Mesothelial cell of epicardium (in vitro differentiated cells): ENCODE measurements around the gene AHCY. TPM values are rescaled to one million over a fixed set of nuclear protein-coding genes. Genes with fewer than 3 reads are reported as not detected.
"Not testable (repeated sequence)": the region's sequence is repeated elsewhere in the genome, so short reads cannot be mapped to it uniquely, and the experiment has no call there.

Source experiments
- DNase-seq, 2 experiments: peaks; one replicate each; pipeline ENCODE4 v3.0.0; 2021; ENCODE audit warnings: low spot score in 2 of 2; ENCODE audit not compliant: unreplicated experiment in 2 of 2
- H3K27ac Mint-ChIP-seq: 2 replicates; pipeline ENCODE4 v1.8.0; 2021; ENCODE audit warnings: mixed read lengths
- H3K27me3 Mint-ChIP-seq: 2 replicates; pipeline ENCODE4 v1.8.0; 2021; ENCODE audit warnings: low read depth, mixed read lengths
- H3K36me3 Mint-ChIP-seq: 2 replicates; pipeline ENCODE4 v1.8.0; 2021; ENCODE audit warnings: mixed read lengths
- H3K4me1 Mint-ChIP-seq: 2 replicates; pipeline ENCODE4 v1.8.0; 2021; ENCODE audit warnings: mixed read lengths
- H3K4me3 Mint-ChIP-seq: 2 replicates; pipeline ENCODE4 v1.8.0; 2021; ENCODE audit warnings: mild to moderate bottlenecking, moderate library complexity, mixed read lengths
- H3K9me3 Mint-ChIP-seq: 2 replicates; pipeline ENCODE4 v1.8.0; 2021; ENCODE audit warnings: mixed read lengths
- total RNA-seq: library from RNA; stranded (reverse); gene quantifications from 3 replicates; pipeline ENCODE4 v1.2.1, GENCODE V29; 2021
- TF ChIP-seq, protein P1 (sequence below): fragments of 200-600 bp; sonication (generic); IDR thresholded peaks from one replicate; pipeline ENCODE4 v1.5.0; 2021; ENCODE audit warnings: antibody characterized with exemption; ENCODE audit not compliant: unreplicated experiment

AHCY gene
- total RNA-seq, 1 donor from 2014 or later = 150 TPM

DNA sequence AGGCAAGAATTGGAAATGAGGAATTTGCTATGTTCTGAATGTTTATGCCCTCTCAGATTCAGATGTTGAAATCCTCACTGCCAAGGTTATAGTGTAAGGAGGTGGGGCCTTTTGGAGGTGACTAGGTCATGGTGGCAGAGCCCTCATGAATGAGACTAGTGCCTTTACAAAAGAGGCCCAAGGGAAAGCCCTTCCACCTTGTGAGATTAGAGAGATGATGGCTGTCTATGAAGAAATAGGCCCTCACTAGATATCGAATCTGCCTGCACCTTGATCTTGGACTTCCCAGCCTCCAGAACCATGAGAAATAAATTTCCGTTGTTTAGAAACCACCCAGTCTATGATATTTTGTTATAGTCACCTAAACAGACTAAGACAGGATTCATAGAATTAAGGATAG, 51.5 kb downstream of the AHCY start:
- H3K4me1 Mint-ChIP-seq = peaks cover 10% of the 10 kb centered on the region
- H3K36me3 Mint-ChIP-seq = no peaks in the 10 kb centered on the region
- TF ChIP-seq, protein P1, sequence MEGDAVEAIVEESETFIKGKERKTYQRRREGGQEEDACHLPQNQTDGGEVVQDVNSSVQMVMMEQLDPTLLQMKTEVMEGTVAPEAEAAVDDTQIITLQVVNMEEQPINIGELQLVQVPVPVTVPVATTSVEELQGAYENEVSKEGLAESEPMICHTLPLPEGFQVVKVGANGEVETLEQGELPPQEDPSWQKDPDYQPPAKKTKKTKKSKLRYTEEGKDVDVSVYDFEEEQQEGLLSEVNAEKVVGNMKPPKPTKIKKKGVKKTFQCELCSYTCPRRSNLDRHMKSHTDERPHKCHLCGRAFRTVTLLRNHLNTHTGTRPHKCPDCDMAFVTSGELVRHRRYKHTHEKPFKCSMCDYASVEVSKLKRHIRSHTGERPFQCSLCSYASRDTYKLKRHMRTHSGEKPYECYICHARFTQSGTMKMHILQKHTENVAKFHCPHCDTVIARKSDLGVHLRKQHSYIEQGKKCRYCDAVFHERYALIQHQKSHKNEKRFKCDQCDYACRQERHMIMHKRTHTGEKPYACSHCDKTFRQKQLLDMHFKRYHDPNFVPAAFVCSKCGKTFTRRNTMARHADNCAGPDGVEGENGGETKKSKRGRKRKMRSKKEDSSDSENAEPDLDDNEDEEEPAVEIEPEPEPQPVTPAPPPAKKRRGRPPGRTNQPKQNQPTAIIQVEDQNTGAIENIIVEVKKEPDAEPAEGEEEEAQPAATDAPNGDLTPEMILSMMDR = no peak

DNA sequence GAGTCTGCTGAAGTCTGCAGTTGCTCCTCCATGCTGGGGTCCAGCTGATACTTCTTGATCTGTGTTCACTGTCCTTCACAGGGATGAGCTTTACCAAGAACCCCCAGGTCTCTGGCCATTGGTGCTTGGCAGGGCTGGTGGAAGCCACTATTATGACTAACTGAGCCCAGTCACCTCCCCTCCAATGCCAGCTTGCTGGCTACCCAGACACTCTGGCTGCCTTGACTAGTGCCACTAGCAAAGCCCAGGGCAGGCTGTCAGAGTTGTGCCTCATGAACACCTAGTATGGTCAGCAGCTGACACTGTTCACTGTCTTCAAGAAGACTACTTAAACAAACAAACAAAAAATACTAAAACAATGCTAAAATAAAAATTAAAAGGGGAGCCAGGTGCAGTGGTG, 53.1 kb downstream of the AHCY start:
- H3K4me3 Mint-ChIP-seq = no peak overlapping the region
- TF ChIP-seq, protein P1 = no peak

More for the DNA sequence above, 51.5 kb downstream of the AHCY start:
- H3K9me3 Mint-ChIP-seq = peaks cover 7% of the 10 kb centered on the region
- no peak overlapping the region for H3K27ac Mint-ChIP-seq
- DNase-seq = no peak
- H3K27me3 Mint-ChIP-seq = no peaks in the 10 kb centered on the region
- no peak overlapping the region for H3K4me3 Mint-ChIP-seq

DNA sequence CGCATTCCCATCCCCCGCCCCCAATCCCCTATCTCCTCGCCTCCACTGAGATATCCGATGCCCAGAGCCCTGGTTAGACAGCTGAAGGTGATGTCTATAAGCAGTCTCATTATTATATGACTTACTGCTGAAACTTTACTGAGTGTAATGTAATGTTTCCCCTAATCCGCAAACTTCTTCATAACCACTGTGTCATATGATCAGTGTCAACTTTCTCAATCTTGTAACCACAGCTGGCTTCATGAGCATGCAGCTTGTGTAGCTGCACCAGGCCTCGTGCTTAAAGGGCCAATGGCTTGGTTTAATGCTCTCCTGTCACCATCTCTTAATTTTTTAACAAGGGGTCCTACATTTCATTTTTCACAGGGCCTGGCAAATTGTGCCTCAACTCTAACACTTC, 53.9 kb downstream of the AHCY start:
- DNase-seq = no peak
- no peaks in the 10 kb centered on the region for H3K27me3 Mint-ChIP-seq
- no peak overlapping the region for H3K4me3 Mint-ChIP-seq
- TF ChIP-seq, protein P1 = no peak
- H3K36me3 Mint-ChIP-seq = no peaks in the 10 kb centered on the region
- peaks cover 11% of the 10 kb centered on the region for H3K4me1 Mint-ChIP-seq
- no peak overlapping the region for H3K27ac Mint-ChIP-seq
- peaks cover 7% of the 10 kb centered on the region for H3K9me3 Mint-ChIP-seq

More for the DNA sequence above, 53.1 kb downstream of the AHCY start:
- Mint-ChIP-seq H3K27me3 (no peaks in the 10 kb centered on the region), H3K27ac (no peak overlapping the region), H3K9me3 (peaks cover 7% of the 10 kb centered on the region), H3K4me1 (peaks cover 11% of the 10 kb centered on the region), H3K36me3 (no peaks in the 10 kb centered on the region)
- no peak for DNase-seq

DNA sequence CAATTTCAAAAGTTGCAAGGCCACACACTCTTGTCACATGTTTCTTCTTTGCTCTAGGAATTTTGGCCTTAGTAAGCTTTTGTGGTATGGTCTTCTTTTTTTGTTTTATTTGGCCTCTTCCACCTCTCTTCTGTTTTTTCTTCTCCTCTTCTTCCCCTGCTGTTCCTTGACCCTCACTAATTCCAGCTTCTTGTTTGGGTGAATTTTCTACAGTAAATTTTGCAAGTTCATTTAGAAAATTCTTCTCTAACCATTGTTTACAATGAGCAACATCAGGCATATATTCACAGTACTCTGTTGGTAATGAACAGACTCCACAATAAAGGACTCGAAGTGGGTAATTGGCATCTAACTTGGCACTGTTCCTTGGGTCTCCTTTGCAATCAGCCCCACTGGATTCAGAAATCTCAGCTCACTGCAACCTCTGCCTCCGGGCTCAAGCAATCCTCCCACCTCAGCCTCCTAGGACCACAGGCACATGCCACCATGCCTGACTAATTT, 57.0 kb downstream of the AHCY start:
- H3K4me3 Mint-ChIP-seq = no peak overlapping the region
- TF ChIP-seq, protein P1 = no peak
- H3K4me1 Mint-ChIP-seq = peaks cover 12% of the 10 kb centered on the region
- H3K27me3 Mint-ChIP-seq = no peaks in the 10 kb centered on the region
- H3K36me3 Mint-ChIP-seq = no peaks in the 10 kb centered on the region
- no peak overlapping the region for H3K27ac Mint-ChIP-seq
- no peaks in the 10 kb centered on the region for H3K9me3 Mint-ChIP-seq
- no peak for DNase-seq

DNA sequence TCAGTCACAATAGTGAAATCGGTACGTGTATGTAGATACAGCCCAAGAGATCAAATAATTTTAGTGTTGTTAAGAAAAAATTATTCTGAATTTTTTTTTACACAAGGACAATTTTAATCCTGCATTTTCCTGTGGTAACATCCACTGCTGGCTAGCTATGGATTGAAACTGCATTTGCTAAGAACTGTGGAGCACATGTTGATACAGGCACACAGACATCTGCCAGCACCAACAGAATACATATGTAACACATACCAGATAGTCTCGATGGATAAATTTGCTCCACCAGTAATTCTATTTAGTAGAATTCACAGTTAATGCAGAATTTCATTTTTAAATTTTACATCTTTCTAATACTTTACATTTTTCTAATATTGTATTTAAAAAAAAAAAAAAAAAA, 59.8 kb downstream of the AHCY start:
- no peak for DNase-seq
- H3K4me3 Mint-ChIP-seq = no peak overlapping the region
- H3K4me1 Mint-ChIP-seq = peaks cover 12% of the 10 kb centered on the region
- TF ChIP-seq, protein P1 = no peak
- peaks cover 3% of the 10 kb centered on the region for H3K36me3 Mint-ChIP-seq
- H3K9me3 Mint-ChIP-seq = peaks cover 8% of the 10 kb centered on the region
- H3K27ac Mint-ChIP-seq = no peak overlapping the region
- H3K27me3 Mint-ChIP-seq = no peaks in the 10 kb centered on the region

DNA sequence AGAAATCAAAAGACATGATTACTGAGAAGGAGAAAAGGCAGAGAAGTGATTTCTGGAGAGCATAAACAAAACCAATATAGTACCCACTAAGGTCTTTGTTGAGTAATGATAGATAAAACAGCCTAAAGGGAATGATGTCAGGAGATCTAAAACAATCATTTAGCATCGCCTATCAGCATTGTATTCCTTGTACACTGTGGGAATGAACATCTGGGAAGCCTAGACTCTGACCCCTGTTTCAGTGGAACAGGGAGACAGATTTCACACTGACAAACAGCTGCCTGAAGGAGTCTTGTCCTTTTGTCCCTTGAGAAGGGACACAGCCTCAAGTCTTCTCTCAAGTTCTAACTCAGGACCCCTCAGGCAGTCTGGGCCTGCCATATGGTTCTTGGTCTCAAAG, 60.3 kb downstream of the AHCY start:
- peaks cover 10% of the 10 kb centered on the region for H3K4me1 Mint-ChIP-seq
- no peak overlapping the region for H3K4me3 Mint-ChIP-seq
- DNase-seq = no peak
- no peaks in the 10 kb centered on the region for H3K27me3 Mint-ChIP-seq
- H3K27ac Mint-ChIP-seq = no peak overlapping the region
- H3K9me3 Mint-ChIP-seq = peaks cover 13% of the 10 kb centered on the region
- peaks cover 7% of the 10 kb centered on the region for H3K36me3 Mint-ChIP-seq
- TF ChIP-seq, protein P1 = no peak

DNA sequence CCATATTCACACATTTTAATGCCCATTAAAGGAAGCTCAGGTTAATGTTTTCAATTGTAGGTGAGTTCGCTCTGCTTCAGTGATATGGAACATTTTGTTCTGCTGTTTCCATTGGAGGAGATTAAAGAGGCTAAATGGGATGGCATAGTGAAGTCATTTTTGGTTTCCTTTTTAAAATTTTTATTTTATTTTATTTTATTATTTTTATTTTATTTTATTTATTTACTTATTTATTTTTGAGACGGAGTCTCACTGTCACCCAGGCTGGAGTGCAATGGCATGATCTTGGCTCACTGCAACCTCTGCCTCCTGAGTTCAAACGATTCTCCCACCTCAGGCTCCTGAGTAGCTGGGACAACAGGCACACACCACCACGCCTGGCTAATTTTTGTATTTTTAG, 61.1 kb downstream of the AHCY start:
- H3K27ac Mint-ChIP-seq, H3K36me3 Mint-ChIP-seq: not testable (repeated sequence)
- H3K9me3 Mint-ChIP-seq = peaks cover 21% of the 10 kb centered on the region

More for the DNA sequence above, 61.1 kb downstream of the AHCY start:
- not testable (repeated sequence) for H3K4me3 Mint-ChIP-seq, H3K4me1 Mint-ChIP-seq, DNase-seq, H3K27me3 Mint-ChIP-seq
